Tibial nerve (tissue), 4 donors: Measurements from ENCODE around the gene CFAP20DC.

Source experiments
- EP300 ChIP-seq, 2 donors: sonication (generic); formaldehyde crosslinking; IDR thresholded peaks; one replicate each; pipeline ENCODE4 v1.6.1; 2017; ENCODE audit warnings: antibody characterized with exemption in 2 of 2, mild to moderate bottlenecking in 1 of 2
- POLR2A ChIP-seq, 2 donors: fragments of 450-650 bp; IDR thresholded peaks; one replicate each; pipeline ENCODE4 v1.6.1; 2017; ENCODE audit warnings: antibody characterized with exemption in 2 of 2, mild to moderate bottlenecking in 2 of 2, moderate library complexity in 2 of 2
- TF ChIP-seq, protein P1 (sequence below), 5 experiments: fragments of 200-600 bp in 3 of 5; fragments of 450-650 bp in 2 of 5; sonication (generic) in 3 of 5; IDR thresholded peaks; one replicate each; pipeline ENCODE4 v1.5.1; 2016 to 2019; ENCODE audit warnings: antibody characterized with exemption in 5 of 5, mild to moderate bottlenecking in 3 of 5, moderate library complexity in 2 of 5

DNA sequence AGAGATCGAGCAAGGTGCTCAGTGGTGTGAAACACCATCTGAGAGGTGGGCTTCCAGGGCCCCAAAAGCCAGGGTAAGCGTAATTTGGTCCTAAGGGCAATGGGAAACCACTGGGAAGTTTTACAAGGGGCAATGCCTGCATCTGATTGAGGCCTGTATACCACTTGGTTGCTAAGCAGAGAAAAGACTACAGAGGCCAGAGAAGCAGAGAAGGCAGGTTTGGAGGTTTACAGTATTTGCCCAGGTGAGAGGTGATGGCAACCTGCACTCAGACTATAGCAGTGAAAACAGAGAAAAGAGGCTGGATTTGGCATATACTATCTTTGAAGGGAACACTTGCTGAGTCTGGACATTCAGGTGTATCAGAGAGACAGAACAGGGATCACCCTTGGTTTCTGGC, 249.8 kb downstream of the CFAP20DC start:
- TF ChIP-seq, protein P1, sequence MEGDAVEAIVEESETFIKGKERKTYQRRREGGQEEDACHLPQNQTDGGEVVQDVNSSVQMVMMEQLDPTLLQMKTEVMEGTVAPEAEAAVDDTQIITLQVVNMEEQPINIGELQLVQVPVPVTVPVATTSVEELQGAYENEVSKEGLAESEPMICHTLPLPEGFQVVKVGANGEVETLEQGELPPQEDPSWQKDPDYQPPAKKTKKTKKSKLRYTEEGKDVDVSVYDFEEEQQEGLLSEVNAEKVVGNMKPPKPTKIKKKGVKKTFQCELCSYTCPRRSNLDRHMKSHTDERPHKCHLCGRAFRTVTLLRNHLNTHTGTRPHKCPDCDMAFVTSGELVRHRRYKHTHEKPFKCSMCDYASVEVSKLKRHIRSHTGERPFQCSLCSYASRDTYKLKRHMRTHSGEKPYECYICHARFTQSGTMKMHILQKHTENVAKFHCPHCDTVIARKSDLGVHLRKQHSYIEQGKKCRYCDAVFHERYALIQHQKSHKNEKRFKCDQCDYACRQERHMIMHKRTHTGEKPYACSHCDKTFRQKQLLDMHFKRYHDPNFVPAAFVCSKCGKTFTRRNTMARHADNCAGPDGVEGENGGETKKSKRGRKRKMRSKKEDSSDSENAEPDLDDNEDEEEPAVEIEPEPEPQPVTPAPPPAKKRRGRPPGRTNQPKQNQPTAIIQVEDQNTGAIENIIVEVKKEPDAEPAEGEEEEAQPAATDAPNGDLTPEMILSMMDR (IDR thresholded peaks at IDR 0.05): no peak
- no peak for TF ChIP-seq POLR2A (IDR thresholded peaks at IDR 0.05)
- no peak for TF ChIP-seq EP300 (IDR thresholded peaks at IDR 0.05)
